Hematopoietic multipotent progenitor cell treated with erythropoietin and hydrocortisone succinate and interleukin-3 and kit ligand, for 15 days (in vitro differentiated cells): Measurements from ENCODE around the gene CAP1.
"Not testable (repeated sequence)": the region's sequence is repeated elsewhere in the genome, so short reads cannot be mapped to it uniquely, and the experiment has no call there.

Experiments used
- DNase-seq: peaks from one replicate; pipeline ENCODE4 v3.0.0-alpha.2; 2015; ENCODE audit warnings: low spot score

Gene CAP1

GRCh38 chr1:40040511-40041465 is at the start of gene CAP1:
TSS of gene CAP1 (plus strand) at chr1:40040729. CDS start at chr1:40059347, 18,618 bp downstream.
- peak; percentile 99 for DNase-seq

- DNase-seq: no peak
These were observed 48.3 kb upstream of the CAP1 start for GRCh38 chr1:39992234-39992633.

- no peak for DNase-seq
These were observed 47.6 kb upstream of the CAP1 start for GRCh38 chr1:39992888-39993287.

GRCh38 chr1:39995973-39996393 is 44.5 kb upstream of the CAP1 start:
- DNase-seq: no peak

- no peak for DNase-seq
These were observed 44.0 kb upstream of the CAP1 start for GRCh38 chr1:39996396-39997004.

- no peak for DNase-seq
These were observed 39.1 kb upstream of the CAP1 start for GRCh38 chr1:40001456-40001855.

- DNase-seq: no peak
These were observed 37.1 kb upstream of the CAP1 start for GRCh38 chr1:40003156-40004093.

- no peak for DNase-seq
These were observed 35.7 kb upstream of the CAP1 start for GRCh38 chr1:40004857-40005256.

- not testable (repeated sequence) for DNase-seq
These were observed 33.0 kb upstream of the CAP1 start for GRCh38 chr1:40007481-40008034.

- no peak for DNase-seq
These were observed 29.3 kb upstream of the CAP1 start for GRCh38 chr1:40011198-40011597.

GRCh38 chr1:40014253-40014706 is 26.2 kb upstream of the CAP1 start:
- no peak for DNase-seq

GRCh38 chr1:40014812-40015594 is 25.5 kb upstream of the CAP1 start:
- DNase-seq: no peak

- no peak for DNase-seq
These were observed 22.5 kb upstream of the CAP1 start for GRCh38 chr1:40017951-40018575.

GRCh38 chr1:40020447-40021085 is 20.0 kb upstream of the CAP1 start:
- DNase-seq: no peak

- no peak for DNase-seq
These were observed 17.1 kb upstream of the CAP1 start for GRCh38 chr1:40023379-40023944.

- no peak for DNase-seq
These were observed 15.9 kb upstream of the CAP1 start for GRCh38 chr1:40024671-40025070.

GRCh38 chr1:40027647-40028046 is 12.9 kb upstream of the CAP1 start:
- DNase-seq: no peak

GRCh38 chr1:40029608-40030007 is 10.9 kb upstream of the CAP1 start:
- no peak for DNase-seq

- no peak for DNase-seq
These were observed 9.9 kb upstream of the CAP1 start for GRCh38 chr1:40030528-40031135.
